GM12892 (cell line): ENCODE data around the gene NFIB.

Source experiments
- POLR2A ChIP-seq: IDR thresholded peaks from 2 replicates; pipeline ENCODE4 v1.6.1; 2011; ENCODE audit warnings: low read depth, low read length, control low read depth
- POLR2AphosphoS5 ChIP-seq: IDR thresholded peaks from 2 replicates; pipeline ENCODE4 v1.6.1; 2011; ENCODE audit warnings: low read depth, low read length, control low read depth

DNA sequence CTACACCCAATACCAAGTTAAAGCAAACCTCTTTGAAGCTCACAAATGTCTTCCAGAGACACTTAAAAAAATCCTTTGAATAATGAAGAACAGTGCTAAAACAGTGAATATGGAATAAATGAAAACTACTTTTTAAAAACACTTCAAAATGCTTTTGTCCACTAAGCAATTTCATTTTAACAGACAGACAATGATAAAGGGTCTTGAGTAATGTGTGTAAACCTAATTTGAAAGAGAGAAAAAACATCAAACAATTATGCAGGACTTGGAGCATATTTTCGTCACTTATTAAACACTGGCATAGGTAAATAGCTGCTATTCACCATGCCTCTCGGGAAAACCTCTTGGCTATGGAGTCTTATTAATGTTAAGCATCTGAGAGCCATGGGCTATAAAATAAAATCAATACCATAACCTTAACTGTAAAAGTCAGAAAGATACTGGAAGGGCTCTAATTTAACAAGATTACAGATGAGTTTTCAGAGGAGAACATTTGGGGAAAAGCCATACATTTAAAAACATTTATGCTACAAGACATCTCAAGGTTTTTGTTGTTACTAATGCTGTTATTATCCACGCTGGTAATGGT lies 177.8 kb downstream of the NFIB start:
- no peak for TF ChIP-seq POLR2A
- no peak for TF ChIP-seq POLR2AphosphoS5
